PFSK-1 (cell line): ENCODE results near the gene ERCC8.

Experiments used
- POLR2AphosphoS5 ChIP-seq: IDR thresholded peaks from 2 replicates; pipeline ENCODE4 v1.6.1; 2012; ENCODE audit warnings: low read depth, mild to moderate bottlenecking, control low read depth, low read length, moderate library complexity
- REST ChIP-seq, 2 experiments: IDR thresholded peaks; 2 replicates each; pipeline versions ENCODE4 v1.6.1 to v1.8.0; 2011 to 2012; ENCODE audit warnings: low read depth in 2 of 2, low read length in 2 of 2, control low read depth in 1 of 2, inconsistent platforms in 1 of 2, mild to moderate bottlenecking in 1 of 2, moderate library complexity in 1 of 2; ENCODE audit not compliant: insufficient read depth in 1 of 2
- SIN3A ChIP-seq: IDR thresholded peaks from 2 replicates; pipeline ENCODE4 v1.6.1; 2012; ENCODE audit warnings: mild to moderate bottlenecking, low read length, moderate library complexity, borderline replicate concordance; ENCODE audit not compliant: insufficient read depth
- TAF1 ChIP-seq: IDR thresholded peaks from 2 replicates; pipeline ENCODE4 v1.6.1; 2012; ENCODE audit warnings: low read length, control low read depth, borderline replicate concordance; ENCODE audit not compliant: insufficient read depth

GRCh38 chr5:60955239-60955638 lies 10.4 kb upstream of the ERCC8 start:
- TF ChIP-seq POLR2AphosphoS5 (no peak), TAF1 (no peak), REST (IDR thresholded peaks at IDR 0.05; ENCODE audit: insufficient read depth in 1 of 2, low read depth in 2 of 2, low read length in 2 of 2) (no peak), SIN3A (no peak)
